ENCODE results near the gene PRPF6.

The PRPF6 gene

GRCh38 chr20:64048402-64049044 lies 67.6 kb downstream of the PRPF6 start:
- H3K4me3 ChIP-seq (ENCODE audit: low read length), result peak overlapping the region; percentile 1; the same call in 1 of the 2 replicates
- WGBS (ENCODE audit: insufficient coverage, insufficient read length), result no CpG with 5 or more reads among the region's 101 CpGs
- peaks cover 8% of the 10 kb centered on the region; the same call in 1 of the 2 replicates for H3K4me1 ChIP-seq (ENCODE audit: control insufficient read depth, insufficient read depth, low read length)
- DNase-seq (ENCODE audit: low read depth, low spot score), result no peak
- H3K27me3 ChIP-seq (ENCODE audit: control insufficient read depth, insufficient read depth, low read length), result peaks cover 24% of the 10 kb centered on the region
- no peak overlapping the region for H3K27ac ChIP-seq (ENCODE audit: low read length)
- no peaks in the 10 kb centered on the region for H3K9me3 ChIP-seq (ENCODE audit: control insufficient read depth, insufficient read depth, low read length)
- no peaks in the 10 kb centered on the region for H3K36me3 ChIP-seq (ENCODE audit: control insufficient read depth, insufficient read depth, low read length)

GRCh38 chr20:64049060-64049877 lies 68.3 kb downstream of the PRPF6 start, which contains the start of gene SOX18:
TSS of gene SOX18 (minus strand) at chr20:64049639. CDS start at chr20:64049516, 123 bp downstream.
- WGBS (ENCODE audit: insufficient coverage, insufficient read length), result no CpG with 5 or more reads among the region's 111 CpGs
- Histone ChIP-seq H3K9me3 (ENCODE audit: control insufficient read depth, insufficient read depth, low read length) (no peaks in the 10 kb centered on the region), H3K36me3 (ENCODE audit: control insufficient read depth, insufficient read depth, low read length) (no peaks in the 10 kb centered on the region), H3K27me3 (ENCODE audit: control insufficient read depth, insufficient read depth, low read length) (peaks cover 24% of the 10 kb centered on the region), H3K27ac (ENCODE audit: low read length) (no peak within 1 kb of the TSS), H3K4me1 (ENCODE audit: control insufficient read depth, insufficient read depth, low read length) (peaks cover 8% of the 10 kb centered on the region; the same call in 1 of the 2 replicates), H3K4me3 (ENCODE audit: low read length) (peak within 1 kb of the TSS; percentile 24; the same call in 1 of the 2 replicates)
- no peak for DNase-seq (ENCODE audit: low read depth, low spot score)

- WGBS (ENCODE audit: insufficient coverage, insufficient read length), result no CpG with 5 or more reads among the region's 16 CpGs
- H3K27ac ChIP-seq (ENCODE audit: low read length), result no peak overlapping the region
- DNase-seq (ENCODE audit: low read depth, low spot score), result no peak
- H3K9me3 ChIP-seq (ENCODE audit: control insufficient read depth, insufficient read depth, low read length), result no peaks in the 10 kb centered on the region
- H3K27me3 ChIP-seq (ENCODE audit: control insufficient read depth, insufficient read depth, low read length), result peaks cover 24% of the 10 kb centered on the region
- H3K4me1 ChIP-seq (ENCODE audit: control insufficient read depth, insufficient read depth, low read length), result peaks cover 6% of the 10 kb centered on the region; the same call in 1 of the 2 replicates
- no peaks in the 10 kb centered on the region for H3K36me3 ChIP-seq (ENCODE audit: control insufficient read depth, insufficient read depth, low read length)
- H3K4me3 ChIP-seq (ENCODE audit: low read length), result no peak overlapping the region
These were observed 68.9 kb downstream of the PRPF6 start for GRCh38 chr20:64049878-64050260.

- no peak overlapping the region for H3K27ac ChIP-seq (ENCODE audit: low read length)
- no peaks in the 10 kb centered on the region for H3K9me3 ChIP-seq (ENCODE audit: control insufficient read depth, insufficient read depth, low read length)
- no peak for DNase-seq (ENCODE audit: low read depth, low spot score)
- no peak overlapping the region for H3K4me3 ChIP-seq (ENCODE audit: low read length)
- peaks cover 3% of the 10 kb centered on the region; the same call in 1 of the 2 replicates for H3K4me1 ChIP-seq (ENCODE audit: control insufficient read depth, insufficient read depth, low read length)
- H3K36me3 ChIP-seq (ENCODE audit: control insufficient read depth, insufficient read depth, low read length), result no peaks in the 10 kb centered on the region
- no CpG with 5 or more reads among the region's 23 CpGs for WGBS (ENCODE audit: insufficient coverage, insufficient read length)
- peaks cover 24% of the 10 kb centered on the region for H3K27me3 ChIP-seq (ENCODE audit: control insufficient read depth, insufficient read depth, low read length)
These were observed 69.5 kb downstream of the PRPF6 start for GRCh38 chr20:64050261-64051032.

GRCh38 chr20:64051033-64051452 lies 70.1 kb downstream of the PRPF6 start:
- no CpG with 5 or more reads among the region's 11 CpGs for WGBS (ENCODE audit: insufficient coverage, insufficient read length)
- Histone ChIP-seq H3K27me3 (ENCODE audit: control insufficient read depth, insufficient read depth, low read length) (peaks cover 24% of the 10 kb centered on the region), H3K4me3 (ENCODE audit: low read length) (no peak overlapping the region), H3K4me1 (ENCODE audit: control insufficient read depth, insufficient read depth, low read length) (peaks cover 3% of the 10 kb centered on the region; the same call in 1 of the 2 replicates), H3K9me3 (ENCODE audit: control insufficient read depth, insufficient read depth, low read length) (no peaks in the 10 kb centered on the region), H3K36me3 (ENCODE audit: control insufficient read depth, insufficient read depth, low read length) (no peaks in the 10 kb centered on the region), H3K27ac (ENCODE audit: low read length) (no peak overlapping the region)
- DNase-seq (ENCODE audit: low read depth, low spot score), result no peak

- DNase-seq (ENCODE audit: low read depth, low spot score), result no peak
- H3K27me3 ChIP-seq (ENCODE audit: control insufficient read depth, insufficient read depth, low read length), result peaks cover 23% of the 10 kb centered on the region
- no peak overlapping the region for H3K4me3 ChIP-seq (ENCODE audit: low read length)
- no peak overlapping the region for H3K27ac ChIP-seq (ENCODE audit: low read length)
- H3K9me3 ChIP-seq (ENCODE audit: control insufficient read depth, insufficient read depth, low read length), result no peaks in the 10 kb centered on the region
- no CpG with 5 or more reads among the region's 15 CpGs for WGBS (ENCODE audit: insufficient coverage, insufficient read length)
- peaks cover 3% of the 10 kb centered on the region; the same call in 1 of the 2 replicates for H3K4me1 ChIP-seq (ENCODE audit: control insufficient read depth, insufficient read depth, low read length)
- H3K36me3 ChIP-seq (ENCODE audit: control insufficient read depth, insufficient read depth, low read length), result no peaks in the 10 kb centered on the region
These were observed 70.8 kb downstream of the PRPF6 start for GRCh38 chr20:64051561-64052325.

- H3K9me3 ChIP-seq (ENCODE audit: control insufficient read depth, insufficient read depth, low read length), result no peaks in the 10 kb centered on the region
- no CpG with 5 or more reads among the region's 10 CpGs for WGBS (ENCODE audit: insufficient coverage, insufficient read length)
- H3K27me3 ChIP-seq (ENCODE audit: control insufficient read depth, insufficient read depth, low read length), result peaks cover 17% of the 10 kb centered on the region
- H3K4me3 ChIP-seq (ENCODE audit: low read length), result no peak overlapping the region
- peaks cover 8% of the 10 kb centered on the region for H3K4me1 ChIP-seq (ENCODE audit: control insufficient read depth, insufficient read depth, low read length)
- DNase-seq (ENCODE audit: low read depth, low spot score), result no peak
- no peak overlapping the region for H3K27ac ChIP-seq (ENCODE audit: low read length)
- no peaks in the 10 kb centered on the region for H3K36me3 ChIP-seq (ENCODE audit: control insufficient read depth, insufficient read depth, low read length)
These were observed 71.4 kb downstream of the PRPF6 start for GRCh38 chr20:64052326-64052722.

GRCh38 chr20:64052987-64053840 lies 72.3 kb downstream of the PRPF6 start:
- H3K4me1 ChIP-seq (ENCODE audit: control insufficient read depth, insufficient read depth, low read length), result peaks cover 9% of the 10 kb centered on the region
- H3K27me3 ChIP-seq (ENCODE audit: control insufficient read depth, insufficient read depth, low read length), result peaks cover 10% of the 10 kb centered on the region
- no peak for DNase-seq (ENCODE audit: low read depth, low spot score)
- H3K27ac ChIP-seq (ENCODE audit: low read length), result no peak overlapping the region
- no CpG with 5 or more reads among the region's 33 CpGs for WGBS (ENCODE audit: insufficient coverage, insufficient read length)
- no peak overlapping the region for H3K4me3 ChIP-seq (ENCODE audit: low read length)
- no peaks in the 10 kb centered on the region for H3K36me3 ChIP-seq (ENCODE audit: control insufficient read depth, insufficient read depth, low read length)
- H3K9me3 ChIP-seq (ENCODE audit: control insufficient read depth, insufficient read depth, low read length), result no peaks in the 10 kb centered on the region

All from iPS DF 6.9 (cell line).